Measurements from ENCODE around the gene NAIF1. TPM values are rescaled to one million over a fixed set of nuclear protein-coding genes. Genes with fewer than 3 reads are reported as not detected.

NAIF1 gene
- total RNA-seq, 1 donor from 2014 or later = 14.2 TPM

DNA sequence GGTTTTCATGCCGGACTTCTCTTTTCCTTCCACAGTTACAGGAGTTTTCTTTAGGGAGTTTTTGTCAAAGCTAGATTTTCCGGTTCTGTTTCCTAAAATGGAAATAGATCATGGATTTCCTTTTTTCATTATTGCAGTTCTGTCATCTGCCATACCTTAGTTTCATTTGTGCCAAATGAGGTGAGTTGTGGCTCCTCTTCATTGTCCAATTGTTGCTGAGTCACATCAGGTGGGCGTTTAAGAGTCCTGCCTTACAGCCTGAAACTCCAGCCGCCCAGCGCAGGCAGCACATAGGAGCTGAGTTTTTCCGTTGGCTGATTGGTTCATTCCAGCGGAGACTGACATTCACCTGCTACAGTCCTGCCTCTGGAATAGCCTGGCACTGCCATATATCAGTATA, 15.0 kb upstream of the NAIF1 start:
- Histone ChIP-seq H3K27me3 (ENCODE audit: control insufficient read depth, insufficient read depth, low read length) (no peaks in the 10 kb centered on the region), H3K4me3 (ENCODE audit: low read depth, low read length) (no peak overlapping the region), H3K36me3 (ENCODE audit: control insufficient read depth, insufficient read depth, low read length) (no peaks in the 10 kb centered on the region)
- no peak for DNase-seq (ENCODE audit: low read depth)
- TF ChIP-seq, protein P1, sequence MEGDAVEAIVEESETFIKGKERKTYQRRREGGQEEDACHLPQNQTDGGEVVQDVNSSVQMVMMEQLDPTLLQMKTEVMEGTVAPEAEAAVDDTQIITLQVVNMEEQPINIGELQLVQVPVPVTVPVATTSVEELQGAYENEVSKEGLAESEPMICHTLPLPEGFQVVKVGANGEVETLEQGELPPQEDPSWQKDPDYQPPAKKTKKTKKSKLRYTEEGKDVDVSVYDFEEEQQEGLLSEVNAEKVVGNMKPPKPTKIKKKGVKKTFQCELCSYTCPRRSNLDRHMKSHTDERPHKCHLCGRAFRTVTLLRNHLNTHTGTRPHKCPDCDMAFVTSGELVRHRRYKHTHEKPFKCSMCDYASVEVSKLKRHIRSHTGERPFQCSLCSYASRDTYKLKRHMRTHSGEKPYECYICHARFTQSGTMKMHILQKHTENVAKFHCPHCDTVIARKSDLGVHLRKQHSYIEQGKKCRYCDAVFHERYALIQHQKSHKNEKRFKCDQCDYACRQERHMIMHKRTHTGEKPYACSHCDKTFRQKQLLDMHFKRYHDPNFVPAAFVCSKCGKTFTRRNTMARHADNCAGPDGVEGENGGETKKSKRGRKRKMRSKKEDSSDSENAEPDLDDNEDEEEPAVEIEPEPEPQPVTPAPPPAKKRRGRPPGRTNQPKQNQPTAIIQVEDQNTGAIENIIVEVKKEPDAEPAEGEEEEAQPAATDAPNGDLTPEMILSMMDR (IDR thresholded peaks at IDR 0.05; ENCODE audit: insufficient read depth, low read length, poor library complexity, severe bottlenecking) = no peak

DNA sequence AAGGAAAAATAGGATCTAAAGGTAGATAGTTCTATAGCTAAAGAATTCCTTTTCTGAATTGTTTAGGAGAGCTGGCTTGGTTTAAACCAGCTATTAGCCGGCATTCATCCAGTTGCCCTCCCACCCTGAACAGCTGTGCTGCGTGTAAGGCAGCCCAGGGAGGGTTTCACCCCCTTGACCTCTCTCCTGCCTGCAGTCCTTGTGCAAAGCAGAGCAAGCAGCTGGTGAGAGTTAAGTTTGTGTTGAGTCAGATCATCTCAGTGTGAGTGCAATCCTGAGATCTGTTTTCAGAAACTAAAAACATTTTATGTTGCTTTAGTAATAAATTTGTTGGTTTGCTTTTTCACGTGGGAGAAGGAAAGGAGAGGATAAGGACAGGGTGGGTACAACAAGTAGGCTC, 13.9 kb upstream of the NAIF1 start:
- no peak for DNase-seq (ENCODE audit: low read depth)
- Histone ChIP-seq H3K36me3 (ENCODE audit: control insufficient read depth, insufficient read depth, low read length) (no peaks in the 10 kb centered on the region), H3K27me3 (ENCODE audit: control insufficient read depth, insufficient read depth, low read length) (no peaks in the 10 kb centered on the region), H3K4me3 (ENCODE audit: low read depth, low read length) (no peak overlapping the region)
- TF ChIP-seq, protein P1 (IDR thresholded peaks at IDR 0.05; ENCODE audit: insufficient read depth, low read length, poor library complexity, severe bottlenecking) = no peak

DNA sequence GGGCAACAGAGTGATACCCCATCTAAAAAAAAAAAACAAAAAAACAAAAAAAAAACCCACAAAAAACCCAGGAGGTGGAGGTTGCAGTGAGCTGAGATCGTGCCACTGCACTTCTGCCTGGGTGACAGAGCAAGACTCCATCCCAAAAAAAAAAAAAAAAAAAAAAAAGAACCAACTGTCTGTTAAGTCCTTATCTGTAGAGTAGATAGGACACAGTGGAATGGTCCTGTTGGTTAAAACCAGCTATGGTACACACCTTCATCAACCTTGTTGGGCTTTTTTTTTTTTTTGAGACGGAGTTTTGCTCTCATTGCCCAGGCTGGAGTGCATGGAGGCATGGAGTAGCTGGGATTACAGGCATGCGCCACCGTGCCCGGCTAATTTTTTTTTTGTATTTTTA, 13.1 kb upstream of the NAIF1 start:
- Histone ChIP-seq H3K27me3 (ENCODE audit: control insufficient read depth, insufficient read depth, low read length) (no peaks in the 10 kb centered on the region), H3K4me3 (ENCODE audit: low read depth, low read length) (no peak overlapping the region)
- TF ChIP-seq, protein P1 (IDR thresholded peaks at IDR 0.05; ENCODE audit: insufficient read depth, low read length, poor library complexity, severe bottlenecking) = no peak

DNA sequence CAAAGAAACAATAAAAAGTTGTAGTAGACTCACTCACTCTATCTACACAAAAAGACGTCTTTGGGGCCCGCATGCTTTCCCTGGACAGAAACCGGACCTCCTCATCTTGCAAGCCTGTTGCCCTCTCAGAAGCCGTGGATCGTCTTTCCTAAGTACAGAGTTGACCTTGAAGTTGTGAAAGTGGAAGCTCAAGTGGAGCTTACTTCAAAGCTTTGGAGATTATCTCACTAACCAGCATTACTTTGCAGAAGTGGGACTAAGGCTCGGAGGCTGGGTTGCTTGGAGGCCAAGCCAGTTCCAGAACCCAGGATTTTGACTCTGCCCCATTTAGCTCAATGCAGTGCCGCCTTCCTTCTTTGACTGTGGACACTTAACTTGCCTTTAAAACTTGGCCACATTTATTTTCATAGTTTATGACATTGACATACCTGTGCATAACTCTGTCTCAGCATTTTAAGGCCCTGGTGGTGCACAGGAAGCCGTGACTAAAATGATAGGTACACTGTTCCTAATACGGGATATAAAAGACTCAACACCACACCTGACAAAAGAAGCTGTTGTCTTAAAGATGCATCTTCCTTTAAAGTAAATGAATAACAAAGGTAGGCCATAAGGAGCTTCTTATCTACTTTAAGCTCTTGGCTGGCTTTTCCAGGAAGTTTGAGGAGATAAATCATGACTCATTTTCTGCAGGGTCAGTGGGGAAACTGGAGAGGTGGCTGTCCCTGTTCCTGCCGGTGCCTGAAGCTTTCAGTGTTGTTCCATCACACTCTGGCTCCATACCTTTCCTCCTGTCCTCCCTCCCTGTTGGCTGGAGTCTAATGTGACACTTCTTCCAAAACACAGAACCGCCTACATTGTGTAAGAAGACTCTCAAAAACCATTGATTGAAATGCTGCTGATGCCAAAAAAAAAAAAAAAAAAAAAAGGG, 11.6 kb upstream of the NAIF1 start:
- Histone ChIP-seq H3K36me3 (ENCODE audit: control insufficient read depth, insufficient read depth, low read length) (no peaks in the 10 kb centered on the region), H3K27me3 (ENCODE audit: control insufficient read depth, insufficient read depth, low read length) (no peaks in the 10 kb centered on the region), H3K4me3 (ENCODE audit: low read depth, low read length) (no peak overlapping the region)
- TF ChIP-seq, protein P1 (IDR thresholded peaks at IDR 0.05; ENCODE audit: insufficient read depth, low read length, poor library complexity, severe bottlenecking) = no peak
- no peak for DNase-seq (ENCODE audit: low read depth)

More for the DNA sequence above, 13.1 kb upstream of the NAIF1 start:
- DNase-seq (ENCODE audit: low read depth) = no peak
- no peaks in the 10 kb centered on the region for H3K36me3 ChIP-seq (ENCODE audit: control insufficient read depth, insufficient read depth, low read length)

DNA sequence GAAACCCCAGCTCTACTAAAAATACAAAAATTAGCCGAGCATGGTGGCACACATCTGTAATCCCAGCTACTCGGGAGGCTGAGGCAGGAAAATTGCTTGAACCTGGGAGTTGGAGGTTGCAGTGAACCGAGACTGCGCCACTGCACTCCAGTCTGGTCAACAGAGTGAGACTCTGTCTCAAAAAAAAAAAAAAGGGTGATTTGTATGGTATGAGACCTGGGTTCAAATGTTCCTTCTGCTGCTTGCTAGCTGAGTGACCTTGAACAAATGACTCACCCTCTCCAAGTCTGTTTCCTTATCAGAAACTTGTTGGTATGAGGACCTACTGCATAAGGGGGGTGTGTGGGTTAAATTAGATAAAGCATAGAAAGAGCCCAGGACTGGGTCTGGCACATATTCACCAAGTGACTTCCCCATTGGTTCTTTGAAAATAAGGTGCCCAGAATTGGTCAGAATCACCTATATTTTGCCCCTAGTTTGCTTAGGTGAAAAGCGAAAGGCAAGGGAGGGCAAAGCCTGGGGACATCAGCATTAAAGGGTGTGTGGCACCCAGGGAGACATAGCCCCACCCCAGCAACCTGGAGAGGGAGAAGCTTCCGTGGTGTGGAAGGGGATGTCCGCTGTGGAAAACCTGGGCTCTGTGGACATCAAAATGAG, 10.9 kb upstream of the NAIF1 start:
- H3K4me3 ChIP-seq (ENCODE audit: low read depth, low read length) = no peak overlapping the region
- no peaks in the 10 kb centered on the region for H3K27me3 ChIP-seq (ENCODE audit: control insufficient read depth, insufficient read depth, low read length)
- TF ChIP-seq, protein P1 (IDR thresholded peaks at IDR 0.05; ENCODE audit: insufficient read depth, low read length, poor library complexity, severe bottlenecking) = no peak
- no peak for DNase-seq (ENCODE audit: low read depth)
- H3K36me3 ChIP-seq (ENCODE audit: control insufficient read depth, insufficient read depth, low read length) = no peaks in the 10 kb centered on the region
